HL-60 (cell line): ENCODE results near the gene WASHC3.

Experiments used
- GABPA ChIP-seq: IDR thresholded peaks from 2 replicates; pipeline ENCODE4 v1.6.1; 2012; ENCODE audit warnings: low read depth
- POLR2AphosphoS5 ChIP-seq: IDR thresholded peaks from 2 replicates; pipeline ENCODE4 v1.6.1; 2012; ENCODE audit warnings: low read depth
- TF ChIP-seq, protein P1 (sequence below): IDR thresholded peaks from one replicate; pipeline ENCODE4 v1.5.1; 2011; ENCODE audit warnings: low read length, control low read depth, inconsistent platforms; ENCODE audit not compliant: insufficient read depth

DNA sequence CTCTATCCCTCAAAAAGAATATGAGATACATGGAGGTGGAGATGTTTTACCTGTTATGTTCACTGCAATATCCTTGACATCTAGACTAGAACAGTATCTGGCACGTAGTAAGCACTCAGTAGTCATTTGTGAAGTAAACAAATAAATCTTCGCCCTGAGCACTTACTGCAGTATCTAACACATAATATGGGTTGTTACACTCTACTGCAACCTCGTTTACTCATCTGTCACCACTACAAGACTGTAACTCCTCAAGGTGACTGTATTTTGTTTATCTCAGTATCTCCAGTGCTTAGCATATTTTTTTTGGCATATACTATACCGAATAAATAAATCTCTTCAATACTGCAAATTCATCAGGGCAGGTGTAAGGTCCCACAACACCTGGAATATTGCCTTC, 66.1 kb downstream of the WASHC3 start:
- TF ChIP-seq, protein P1, sequence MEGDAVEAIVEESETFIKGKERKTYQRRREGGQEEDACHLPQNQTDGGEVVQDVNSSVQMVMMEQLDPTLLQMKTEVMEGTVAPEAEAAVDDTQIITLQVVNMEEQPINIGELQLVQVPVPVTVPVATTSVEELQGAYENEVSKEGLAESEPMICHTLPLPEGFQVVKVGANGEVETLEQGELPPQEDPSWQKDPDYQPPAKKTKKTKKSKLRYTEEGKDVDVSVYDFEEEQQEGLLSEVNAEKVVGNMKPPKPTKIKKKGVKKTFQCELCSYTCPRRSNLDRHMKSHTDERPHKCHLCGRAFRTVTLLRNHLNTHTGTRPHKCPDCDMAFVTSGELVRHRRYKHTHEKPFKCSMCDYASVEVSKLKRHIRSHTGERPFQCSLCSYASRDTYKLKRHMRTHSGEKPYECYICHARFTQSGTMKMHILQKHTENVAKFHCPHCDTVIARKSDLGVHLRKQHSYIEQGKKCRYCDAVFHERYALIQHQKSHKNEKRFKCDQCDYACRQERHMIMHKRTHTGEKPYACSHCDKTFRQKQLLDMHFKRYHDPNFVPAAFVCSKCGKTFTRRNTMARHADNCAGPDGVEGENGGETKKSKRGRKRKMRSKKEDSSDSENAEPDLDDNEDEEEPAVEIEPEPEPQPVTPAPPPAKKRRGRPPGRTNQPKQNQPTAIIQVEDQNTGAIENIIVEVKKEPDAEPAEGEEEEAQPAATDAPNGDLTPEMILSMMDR: no peak
- TF ChIP-seq POLR2AphosphoS5 (no peak), GABPA (no peak)
